Esophagus muscularis mucosa (tissue), 4 donors: ENCODE results near the gene ZNF749. TPM values are rescaled to one million over a fixed set of nuclear protein-coding genes. Genes with fewer than 3 reads are reported as not detected.

ENCODE experiments used
- DNase-seq: peaks from one replicate; pipeline ENCODE4 v3.0.0-alpha.2; 2017; ENCODE audit errors: extremely low spot score
- H3K27ac ChIP-seq, 4 donors: fragments of 200-600 bp; sonication (generic); replicated peaks in 1 of 4; 1 replicate in 3 of 4; 2 replicates in 1 of 4; pipeline ENCODE4 v1.5.1; 2016 to 2019; ENCODE audit warnings: mild to moderate bottlenecking in 1 of 4
- H3K27me3 ChIP-seq, 4 donors: fragments of 200-600 bp; sonication (generic); one replicate each; pipeline versions ENCODE4 v1.5.1 to v1.6.0; 2016 to 2019
- H3K36me3 ChIP-seq, 4 donors: fragments of 200-600 bp; sonication (generic); one replicate each; pipeline ENCODE4 v1.5.1; 2016 to 2019
- H3K4me1 ChIP-seq, 4 donors: fragments of 200-600 bp; sonication (generic); one replicate each; pipeline ENCODE4 v1.5.1; 2016 to 2019
- H3K4me3 ChIP-seq, 4 donors: fragments of 200-600 bp; sonication (generic); 1 replicate in 2 of 4; 2 replicates in 2 of 4; pipeline ENCODE4 v1.5.1; 2016 to 2019; ENCODE audit warnings: mild to moderate bottlenecking in 4 of 4, moderate library complexity in 1 of 4
- H3K9me3 ChIP-seq, 4 donors: fragments of 200-600 bp; sonication (generic); 1 replicate in 3 of 4; 2 replicates in 1 of 4; pipeline ENCODE4 v1.5.1; 2016 to 2019
- CTCF ChIP-seq, 3 experiments: fragments of 200-600 bp in 2 of 3; fragments of 450-650 bp in 1 of 3; sonication (generic) in 2 of 3; IDR thresholded peaks; one replicate each; pipeline ENCODE4 v1.5.1; 2017 to 2019; ENCODE audit warnings: antibody characterized with exemption in 3 of 3, mild to moderate bottlenecking in 2 of 3, moderate library complexity in 1 of 3
- EP300 ChIP-seq: sonication (generic); formaldehyde crosslinking; IDR thresholded peaks from one replicate; pipeline ENCODE4 v1.6.1; 2017; ENCODE audit warnings: antibody characterized with exemption
- POLR2A ChIP-seq: fragments of 450-650 bp; IDR thresholded peaks from one replicate; pipeline ENCODE4 v1.6.1; 2017; ENCODE audit warnings: antibody characterized with exemption, moderate library complexity, mild to moderate bottlenecking, low read depth
- POLR2AphosphoS5 ChIP-seq, 2 donors: sonication (generic); formaldehyde crosslinking; IDR thresholded peaks; one replicate each; pipeline ENCODE4 v1.6.1; 2017; ENCODE audit warnings: antibody characterized with exemption in 2 of 2
- WGBS: methylation state at CpG from one replicate; pipeline ENCODE4 v1.1.5; 2018; 5-methylcytosine and 5-hydroxymethylcytosine counted together
- intact Hi-C: fragments of 100-400 bp; cut with DNase I; formaldehyde crosslinking; loops from one replicate; pipeline ENCODE4 v1.15.1; 2023
- total RNA-seq, 4 donors: library from RNA; depleted of rRNA; stranded (reverse); fragments of >200 nt; gene quantifications; one replicate each; pipeline versions ENCODE4 v1.1.0 to v1.2.1, GENCODE V29; 2016

ZNF749 gene
- total RNA-seq, result 1 to 10 TPM; 2.5 to 6.4 (median 4.6) TPM

- Histone ChIP-seq H3K27ac (peak within 1 kb of the TSS; percentile 47 to 74 (median 59)), H3K4me1 (peaks cover 16 to 25% (median 22%) of the 10 kb centered on the region in 4 donors), H3K9me3 (peaks cover 0 to 2% (median 0%) of the 10 kb centered on the region in 4 donors), H3K27me3 (no peaks in the 10 kb centered on the region), H3K4me3 (peak within 1 kb of the TSS; percentile 75 to 85 (median 80)), H3K36me3 (peaks cover 0 to 18% (median 10%) of the 10 kb centered on the region in 4 donors)
- peak; percentile 100 for DNase-seq
- intact Hi-C loops, result loop anchor here (2.0 kb wide), 1 partner anchor 25 kb away; the partner anchor contains the start of gene ZNF17
- TF ChIP-seq POLR2AphosphoS5 (IDR thresholded peaks at IDR 0.05) (peak; percentile 53 to 92), CTCF (IDR thresholded peaks at IDR 0.05) (no peak)
- WGBS, result under 1% methylated on average over 14 of the region's 61 CpGs
Observed at GRCh38 chr19:57435062-57435978, at the start of gene ZNF749. Gene ZNF749, plus strand, starts transcription at chr19:57435325. Its CDS starts 254 bp downstream, at chr19:57435579.

GRCh38 chr19:57389194-57389729 is 45.9 kb upstream of the ZNF749 start:
- WGBS, result 58% methylated on average over 10 of the region's 11 CpGs
- DNase-seq, result no peak
- intact Hi-C loops, result loop anchor here (2.0 kb wide), 1 partner anchor 26 kb away; the partner anchor contains the start of genes TRAPPC2B and ZNF547
- no peaks in the 10 kb centered on the region for H3K27me3 ChIP-seq
- peaks cover 0 to 8% (median 0%) of the 10 kb centered on the region in 4 donors for H3K9me3 ChIP-seq
- peak overlapping the region; percentile 87 to 96 (median 91) for H3K27ac ChIP-seq
- H3K4me3 ChIP-seq, result peak overlapping the region; percentile 69 to 83 (median 76)
- no peak for TF ChIP-seq CTCF (IDR thresholded peaks at IDR 0.05)
- TF ChIP-seq POLR2AphosphoS5 (IDR thresholded peaks at IDR 0.05), result no peak
- no peak for TF ChIP-seq EP300
- TF ChIP-seq POLR2A, result no peak
- H3K36me3 ChIP-seq, result peaks cover 1 to 16% (median 8%) of the 10 kb centered on the region in 4 donors
- H3K4me1 ChIP-seq, result peaks cover 14 to 32% (median 29%) of the 10 kb centered on the region in 4 donors

- TF ChIP-seq POLR2A (peak; percentile 40), EP300 (no peak), POLR2AphosphoS5 (IDR thresholded peaks at IDR 0.05) (peak; percentile 95 to 99), CTCF (IDR thresholded peaks at IDR 0.05) (peak in 1 of 3 experiments; percentile 23)
- H3K27ac ChIP-seq, result peak within 1 kb of the TSS; percentile 87 to 96 (median 91)
- peaks cover 0 to 10% (median 0%) of the 10 kb centered on the region in 4 donors for H3K9me3 ChIP-seq
- H3K4me1 ChIP-seq, result peaks cover 14 to 32% (median 29%) of the 10 kb centered on the region in 4 donors
- intact Hi-C loops, result loop anchor here (2.0 kb wide), 1 partner anchor 27 kb away; the partner anchor contains the start of genes TRAPPC2B and ZNF547
- H3K36me3 ChIP-seq, result peaks cover 5 to 23% (median 13%) of the 10 kb centered on the region in 4 donors
- WGBS, result 1% methylated on average over 24 of the region's 50 CpGs
- peak; percentile 99 for DNase-seq
- H3K27me3 ChIP-seq, result no peaks in the 10 kb centered on the region
- H3K4me3 ChIP-seq, result peak within 1 kb of the TSS; percentile 69 to 83 (median 76)
Observed at GRCh38 chr19:57389730-57390598, 45.2 kb upstream of the ZNF749 start, which contains the start of gene ZNF548. Gene ZNF548, plus strand, starts transcription at chr19:57389854. Its CDS starts 246 bp downstream, at chr19:57390100.

GRCh38 chr19:57395710-57396109 is 39.4 kb upstream of the ZNF749 start:
- TF ChIP-seq POLR2A (no peak), EP300 (no peak), POLR2AphosphoS5 (IDR thresholded peaks at IDR 0.05) (no peak), CTCF (IDR thresholded peaks at IDR 0.05) (no peak)
- intact Hi-C loops, result no loop called here
- Histone ChIP-seq H3K9me3 (peaks cover 0 to 55% (median 38%) of the 10 kb centered on the region in 4 donors), H3K4me1 (peaks cover 6 to 19% (median 17%) of the 10 kb centered on the region in 4 donors), H3K4me3 (no peak overlapping the region), H3K27ac (no peak overlapping the region), H3K27me3 (no peaks in the 10 kb centered on the region), H3K36me3 (peaks cover 46 to 80% (median 60%) of the 10 kb centered on the region in 4 donors)
- DNase-seq, result no peak
- WGBS, result 87% methylated on average over 5 of the region's 5 CpGs
